ENCODE results near the gene ARHGAP26.

DNA sequence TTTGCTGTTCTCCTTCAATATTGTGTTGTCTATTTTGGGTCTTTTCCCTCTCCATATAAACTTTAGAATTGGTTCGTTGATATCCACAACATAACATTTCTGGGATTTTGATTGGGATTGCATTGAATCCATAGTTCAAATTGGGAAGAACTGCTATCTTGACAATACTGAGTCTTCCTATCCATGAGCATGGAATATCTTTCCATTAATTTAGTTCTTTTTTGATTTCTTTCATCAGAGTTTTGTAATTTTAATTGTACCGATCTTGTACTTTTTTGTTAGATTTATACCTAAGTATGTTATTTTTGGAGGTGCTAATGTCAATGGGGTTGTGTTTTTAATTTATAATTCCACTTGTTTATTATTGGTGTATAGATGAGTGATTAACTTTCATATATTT lies 498.2 kb downstream of the ARHGAP26 start:
- TF ChIP-seq, protein P1, sequence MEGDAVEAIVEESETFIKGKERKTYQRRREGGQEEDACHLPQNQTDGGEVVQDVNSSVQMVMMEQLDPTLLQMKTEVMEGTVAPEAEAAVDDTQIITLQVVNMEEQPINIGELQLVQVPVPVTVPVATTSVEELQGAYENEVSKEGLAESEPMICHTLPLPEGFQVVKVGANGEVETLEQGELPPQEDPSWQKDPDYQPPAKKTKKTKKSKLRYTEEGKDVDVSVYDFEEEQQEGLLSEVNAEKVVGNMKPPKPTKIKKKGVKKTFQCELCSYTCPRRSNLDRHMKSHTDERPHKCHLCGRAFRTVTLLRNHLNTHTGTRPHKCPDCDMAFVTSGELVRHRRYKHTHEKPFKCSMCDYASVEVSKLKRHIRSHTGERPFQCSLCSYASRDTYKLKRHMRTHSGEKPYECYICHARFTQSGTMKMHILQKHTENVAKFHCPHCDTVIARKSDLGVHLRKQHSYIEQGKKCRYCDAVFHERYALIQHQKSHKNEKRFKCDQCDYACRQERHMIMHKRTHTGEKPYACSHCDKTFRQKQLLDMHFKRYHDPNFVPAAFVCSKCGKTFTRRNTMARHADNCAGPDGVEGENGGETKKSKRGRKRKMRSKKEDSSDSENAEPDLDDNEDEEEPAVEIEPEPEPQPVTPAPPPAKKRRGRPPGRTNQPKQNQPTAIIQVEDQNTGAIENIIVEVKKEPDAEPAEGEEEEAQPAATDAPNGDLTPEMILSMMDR (IDR thresholded peaks at IDR 0.05) = no peak
- TF ChIP-seq POLR2AphosphoS5 (IDR thresholded peaks at IDR 0.05) = no peak
- no peak for TF ChIP-seq POLR2A (IDR thresholded peaks at IDR 0.05; ENCODE audit: low read depth)
- TF ChIP-seq EP300 (IDR thresholded peaks at IDR 0.05) = no peak
